Middle frontal gyrus (tissue), 1 donor: ENCODE data around the gene DDX24.

Source experiments
- DNase-seq: peaks from one replicate; pipeline ENCODE4 v3.0.0-alpha.2; 2015; ENCODE audit warnings: low spot score; ENCODE audit errors: extremely low spot score

Gene DDX24

DNA sequence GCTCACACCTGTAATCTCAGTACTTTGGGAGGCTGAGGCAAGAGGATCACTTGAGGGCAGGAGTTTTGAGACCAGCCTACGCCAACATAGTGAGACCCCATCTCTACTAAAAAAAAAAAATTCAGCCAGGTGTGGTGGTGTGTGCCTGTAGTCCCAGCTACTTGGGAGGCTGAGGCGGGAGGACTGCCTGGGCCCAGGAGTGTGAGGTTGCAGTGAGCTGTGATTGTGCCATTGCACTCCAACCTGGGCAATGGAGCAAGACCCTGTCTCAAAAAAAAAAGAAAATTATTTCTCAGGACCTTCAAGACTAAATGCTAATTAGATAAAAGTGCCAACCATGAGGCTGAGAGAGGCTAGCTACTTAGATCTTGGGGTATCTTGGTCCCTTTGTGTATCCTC is 31.4 kb downstream of the DDX24 start:
- DNase-seq, result no peak

DNA sequence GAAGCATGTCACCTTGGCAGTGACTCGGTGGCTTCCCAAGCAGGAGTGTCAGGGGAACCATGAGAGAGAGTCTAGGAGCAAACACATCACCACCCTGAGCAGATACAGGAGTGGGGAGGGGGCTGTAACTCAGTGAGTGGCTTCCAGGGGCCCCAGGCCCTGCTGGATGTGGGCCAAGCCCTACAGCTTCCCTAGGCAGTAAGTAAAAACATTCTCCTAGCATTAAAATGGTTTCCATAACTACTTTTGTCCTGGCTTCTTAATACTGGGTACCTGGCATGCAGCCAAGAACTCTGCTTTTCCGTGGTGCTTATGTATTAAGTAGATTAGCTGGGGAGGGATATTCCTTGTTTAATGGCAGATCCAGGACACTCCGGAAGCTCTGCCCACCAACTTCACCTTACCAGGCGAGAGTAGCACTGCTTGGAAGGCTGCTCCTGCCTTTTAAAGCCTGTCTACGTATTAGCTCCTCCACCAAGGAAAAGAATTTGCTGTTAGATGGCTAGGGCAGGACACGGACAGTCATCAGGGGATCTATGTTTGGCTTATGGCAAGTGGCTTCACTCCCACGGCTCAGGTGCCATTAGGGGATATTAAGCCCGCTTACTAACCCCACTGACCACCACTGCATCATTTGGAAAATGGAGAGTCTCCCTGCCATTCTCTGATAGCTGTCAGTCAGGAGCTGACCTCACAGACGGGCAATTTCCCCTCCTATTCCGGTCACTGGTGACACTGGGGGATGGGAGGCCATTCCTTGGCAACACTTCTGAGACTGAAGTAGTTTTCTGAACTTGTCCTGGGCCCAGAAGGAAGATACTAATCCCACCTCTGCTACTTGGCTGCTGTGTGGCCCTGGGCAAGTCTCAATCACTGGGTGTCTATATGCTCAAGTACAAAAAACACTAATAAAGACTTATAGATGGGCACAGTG is 32.0 kb downstream of the DDX24 start:
- DNase-seq, result no peak

DNA sequence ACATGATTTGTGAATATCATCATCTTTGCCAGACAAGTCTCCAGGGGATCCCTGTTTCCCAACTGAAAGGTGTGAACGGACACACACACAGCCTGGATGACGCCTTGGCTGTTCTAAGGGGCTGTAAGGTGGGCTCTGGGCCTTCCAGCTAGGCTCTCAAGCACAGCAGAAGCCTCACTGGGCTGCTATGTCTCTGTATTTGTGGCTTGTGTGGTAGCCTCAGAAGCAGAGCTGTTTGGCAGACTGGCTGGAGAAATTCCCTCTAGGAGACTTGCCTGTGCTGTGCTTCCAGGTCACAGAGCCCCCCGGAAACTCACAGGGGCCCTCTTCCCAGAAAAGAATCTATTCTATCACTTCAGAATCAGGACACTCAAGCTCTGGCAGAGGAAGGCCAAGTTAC is 33.4 kb downstream of the DDX24 start:
- DNase-seq, result no peak

DNA sequence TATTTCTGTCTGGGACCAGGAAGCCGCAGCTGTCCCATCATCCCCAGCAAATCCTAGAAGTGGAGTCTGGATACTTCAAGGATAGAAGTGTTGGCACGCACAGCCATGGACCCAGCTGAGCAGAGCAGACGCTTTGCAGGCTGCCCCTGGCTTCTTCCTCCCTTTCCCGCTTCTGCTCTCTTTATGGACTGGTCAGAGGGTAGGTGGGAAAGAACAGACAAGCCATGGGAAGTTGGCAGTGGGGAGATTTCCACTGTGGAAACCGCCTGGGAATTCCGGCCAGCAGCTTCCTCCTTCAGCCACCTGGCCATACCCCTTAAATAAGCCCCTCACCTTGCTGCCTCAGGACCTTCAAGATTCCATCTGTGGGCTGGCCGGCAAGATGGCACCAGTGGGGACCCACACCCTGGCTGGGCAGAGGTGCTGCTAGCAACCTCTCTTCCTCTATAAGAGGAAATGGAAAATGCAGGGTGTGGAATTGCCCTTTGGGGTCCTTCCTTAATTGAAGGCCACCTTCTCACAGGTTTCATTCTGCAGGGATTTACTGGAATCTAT is 34.2 kb downstream of the DDX24 start:
- no peak for DNase-seq

DNA sequence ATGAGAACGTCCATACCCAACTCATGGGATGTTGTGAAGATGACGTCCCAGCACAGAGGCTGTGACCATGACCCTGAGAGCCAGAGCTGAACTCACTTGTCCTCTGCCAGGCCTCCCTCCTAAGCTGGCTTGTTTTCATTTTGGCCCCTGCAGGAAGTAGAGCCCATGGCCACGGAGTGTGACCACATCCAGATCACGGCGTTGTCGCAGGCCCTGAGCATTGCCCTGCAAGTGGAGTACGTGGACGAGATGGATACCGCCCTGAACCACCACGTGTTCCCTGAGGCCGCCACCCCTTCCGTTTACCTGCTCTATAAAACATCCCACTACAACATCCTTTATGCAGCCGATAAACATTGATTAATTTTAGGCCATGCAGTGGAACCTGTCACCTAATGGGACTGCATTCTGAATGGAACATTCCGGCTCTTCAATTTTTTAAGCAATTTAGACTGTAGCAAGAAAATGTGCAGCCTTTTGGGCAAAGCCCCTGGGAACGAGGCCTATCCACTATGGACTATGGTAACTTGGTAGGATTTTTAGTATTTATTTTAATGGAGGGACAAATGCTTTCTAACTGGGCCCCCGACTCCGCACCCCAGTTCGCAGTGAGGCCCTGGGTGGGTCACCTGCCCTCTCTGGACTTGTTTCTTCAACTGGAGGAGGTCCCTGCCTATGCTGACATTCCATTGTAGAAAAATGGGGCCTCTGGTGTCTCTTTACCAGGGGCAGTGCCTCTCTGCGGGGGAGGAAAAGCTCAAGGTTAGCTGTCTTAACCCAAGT is 35.2 kb downstream of the DDX24 start:
- no peak for DNase-seq

DNA sequence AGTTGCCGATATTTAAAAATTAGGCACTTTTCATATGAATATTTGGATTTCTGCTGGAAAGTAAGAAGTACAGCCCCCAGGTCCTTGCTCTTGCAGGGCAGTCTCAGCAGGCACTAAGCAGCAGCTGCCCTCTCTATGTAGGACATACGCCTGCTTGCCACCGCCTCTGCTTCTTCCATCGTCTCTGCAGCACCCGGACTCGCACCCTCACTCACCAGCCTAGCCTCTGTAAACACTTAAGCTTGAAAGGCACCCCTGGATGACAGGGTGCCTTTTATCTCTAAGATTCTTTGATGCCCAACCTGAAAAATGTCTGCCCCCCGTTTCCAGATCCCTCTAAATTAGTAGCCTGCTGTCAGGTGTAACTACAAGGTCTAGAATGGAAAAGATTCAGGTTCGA is 35.9 kb downstream of the DDX24 start:
- DNase-seq, result no peak

DNA sequence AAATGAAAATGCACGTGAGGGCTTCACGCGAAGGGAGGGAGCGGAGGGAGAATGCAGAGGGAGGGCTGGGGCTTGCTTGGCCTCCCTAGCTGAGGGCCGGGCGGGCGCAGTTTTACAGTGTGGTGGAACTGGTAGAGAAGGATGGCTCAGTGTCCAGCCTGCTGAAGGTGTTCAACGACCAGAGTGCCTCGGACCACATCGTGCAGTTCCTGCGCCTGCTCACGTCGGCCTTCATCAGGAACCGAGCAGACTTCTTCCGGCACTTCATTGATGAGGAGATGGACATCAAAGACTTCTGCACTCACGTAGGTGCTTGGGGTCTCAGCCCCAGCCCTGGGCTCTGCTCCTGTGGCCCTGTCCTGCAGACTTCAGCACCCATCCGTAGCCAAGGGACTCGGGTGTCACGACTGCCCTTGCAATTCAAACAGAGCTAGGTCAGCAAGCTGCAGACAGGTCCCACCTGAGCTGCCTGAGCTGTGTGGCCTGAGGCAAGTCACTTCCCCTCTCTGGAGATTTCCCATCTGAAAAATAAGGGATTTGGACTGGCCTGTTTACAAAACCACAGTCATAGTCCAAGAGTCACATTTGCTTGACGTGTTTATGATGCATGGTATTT is 36.4 kb downstream of the DDX24 start:
- DNase-seq, result no peak

DNA sequence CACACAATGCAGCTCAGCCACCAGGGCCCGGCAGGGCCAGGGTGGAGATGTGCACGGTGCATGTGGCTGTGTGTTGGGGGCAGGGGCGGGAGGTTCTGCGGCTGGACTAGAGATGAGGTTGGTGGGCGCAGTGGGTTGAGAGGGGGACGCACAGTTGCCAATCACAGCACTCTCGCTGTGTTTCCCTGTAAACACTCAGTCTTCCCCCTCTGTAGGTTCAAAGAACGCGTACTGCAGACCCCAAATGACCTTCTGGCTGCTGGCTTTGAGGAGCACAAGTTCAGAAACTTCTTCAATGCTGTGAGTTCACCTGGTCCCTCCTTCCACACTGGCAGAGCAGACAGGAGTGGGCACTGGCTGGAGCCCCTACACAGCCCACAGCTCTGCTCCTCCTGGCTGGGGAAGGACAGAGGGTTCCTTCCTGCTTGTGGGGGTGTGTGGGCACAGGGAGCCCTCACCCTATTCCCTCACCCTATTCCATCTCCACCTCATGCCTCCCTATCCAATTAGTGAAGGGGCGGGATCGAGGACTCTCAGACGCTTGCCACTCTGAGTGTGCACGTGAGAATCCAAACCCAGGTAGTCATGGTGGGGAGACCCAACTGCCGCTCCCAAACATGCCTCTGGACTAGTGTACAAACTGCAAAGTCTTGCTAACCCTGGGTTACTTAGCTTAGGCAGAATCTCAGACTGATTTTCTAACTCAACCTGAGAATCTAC is 37.1 kb downstream of the DDX24 start:
- DNase-seq, result no peak

DNA sequence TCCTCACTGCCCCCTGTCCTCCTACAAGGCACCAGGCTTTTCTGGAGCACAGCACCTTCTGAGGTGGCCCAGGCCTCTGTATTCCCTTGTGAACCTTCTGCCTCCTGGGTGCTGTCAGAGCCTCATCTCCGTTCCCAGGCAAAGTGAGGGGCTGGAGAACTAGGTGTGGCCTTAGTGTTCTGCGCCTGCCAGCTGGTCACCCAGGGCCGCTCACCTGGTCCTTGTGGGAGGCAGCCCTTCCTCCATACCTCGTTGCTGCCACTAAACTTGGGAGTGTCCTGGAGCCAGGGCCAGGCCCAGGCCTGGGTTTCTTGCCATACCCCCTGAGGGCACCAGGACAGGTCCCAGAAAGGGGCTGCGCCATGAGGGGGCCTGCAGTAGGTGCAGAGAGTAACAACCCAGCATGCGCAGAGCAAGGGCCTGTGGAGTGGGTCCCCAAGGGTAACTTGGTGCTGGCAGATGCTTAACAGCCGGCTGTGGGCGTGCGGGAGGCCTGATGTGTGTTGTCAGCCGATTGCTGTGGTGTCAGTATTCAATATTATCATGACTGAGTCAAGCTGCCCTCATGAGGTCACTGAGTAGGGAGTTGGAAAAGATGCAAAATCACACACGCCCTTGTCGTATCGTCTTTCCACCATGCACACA is 37.8 kb downstream of the DDX24 start:
- no peak for DNase-seq

DNA sequence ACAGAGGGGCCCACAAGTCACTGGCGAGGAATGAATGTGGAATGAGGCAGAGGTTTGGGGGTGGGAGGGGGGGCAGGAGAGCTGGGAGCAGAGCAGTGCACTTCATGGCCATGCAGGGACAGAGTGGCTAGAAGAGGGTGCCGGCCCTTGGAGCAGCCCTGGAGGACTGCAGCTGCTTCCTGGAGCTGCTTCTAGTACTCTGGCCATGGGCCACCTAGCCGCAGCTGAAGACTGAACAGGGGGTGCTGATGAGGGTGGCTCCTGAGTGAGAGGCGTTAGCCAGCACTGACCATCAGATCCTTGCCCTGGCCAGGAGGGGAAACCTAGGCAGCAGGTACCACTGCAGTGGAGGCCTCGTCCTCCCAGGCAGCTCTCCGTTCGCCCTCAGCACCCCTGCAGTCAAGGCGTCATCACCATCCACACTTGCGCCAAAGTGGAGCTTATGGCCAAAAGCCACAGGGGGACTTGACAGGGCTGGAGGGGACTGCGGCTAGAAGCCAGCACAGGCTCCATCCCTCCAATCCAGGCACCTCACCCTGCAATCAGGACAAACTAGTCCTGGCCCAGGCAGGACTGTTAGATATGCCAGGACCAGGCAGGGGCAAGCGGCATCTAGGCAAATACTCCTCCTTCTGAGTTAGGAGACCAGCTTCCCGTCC is 38.4 kb downstream of the DDX24 start:
- DNase-seq, result no peak

DNA sequence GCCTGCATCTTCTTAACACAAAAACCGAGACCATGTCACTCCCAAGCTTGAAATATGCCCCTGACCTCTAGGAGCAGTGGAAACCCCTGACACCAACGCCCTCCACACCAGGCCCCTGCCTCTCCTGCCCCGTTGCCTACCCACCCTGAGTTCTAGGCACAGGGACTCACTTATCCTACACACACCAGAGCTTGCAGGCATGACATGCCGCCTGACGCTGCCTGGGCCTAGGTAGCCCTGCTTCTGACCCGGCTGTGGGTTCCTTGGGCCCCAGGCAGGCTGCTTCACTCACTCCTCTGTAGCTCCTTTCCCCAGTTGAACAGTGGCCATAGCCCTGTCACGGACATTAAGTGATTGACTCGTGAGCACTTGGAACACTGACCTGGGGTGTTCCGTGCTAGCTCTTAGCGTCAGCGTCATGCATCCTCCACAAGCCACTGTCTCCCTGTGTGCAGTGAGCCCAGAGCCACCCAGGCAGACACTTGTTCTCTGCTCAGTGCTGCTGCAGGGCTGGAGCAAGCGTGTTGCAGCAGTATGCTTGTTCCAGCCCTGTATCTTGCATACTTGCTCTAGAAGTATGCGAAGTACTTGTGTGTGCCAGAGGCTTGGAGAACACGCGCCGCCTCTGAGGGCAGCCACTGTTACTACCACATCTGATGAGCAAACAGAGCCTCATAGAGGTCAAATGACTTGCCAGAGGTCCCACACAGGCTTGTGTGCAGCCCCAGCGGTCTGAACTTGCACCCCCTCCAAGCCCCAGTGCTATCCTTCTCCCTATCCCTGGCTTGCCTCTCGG is 39.3 kb downstream of the DDX24 start:
- no peak for DNase-seq

DNA sequence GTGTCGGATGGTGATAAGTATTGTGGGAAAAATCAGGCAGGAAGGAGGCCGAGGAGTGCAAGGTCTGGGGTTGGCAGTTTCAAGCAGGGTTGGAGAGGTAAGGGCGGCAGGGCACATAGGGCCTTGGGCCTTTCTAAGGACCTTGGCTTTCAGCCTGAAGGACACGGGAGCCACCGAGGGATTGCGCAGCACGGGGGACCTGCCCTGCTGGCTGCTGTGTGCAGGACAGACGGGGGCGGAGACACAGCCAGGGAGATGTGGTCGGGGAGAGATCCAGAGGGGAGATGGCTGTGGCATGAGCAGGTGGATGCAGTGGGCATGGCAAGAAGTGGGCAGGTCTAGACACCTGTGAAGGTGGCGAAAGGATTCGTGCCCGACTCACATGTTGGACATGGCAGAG is 40.2 kb downstream of the DDX24 start:
- DNase-seq, result no peak

DNA sequence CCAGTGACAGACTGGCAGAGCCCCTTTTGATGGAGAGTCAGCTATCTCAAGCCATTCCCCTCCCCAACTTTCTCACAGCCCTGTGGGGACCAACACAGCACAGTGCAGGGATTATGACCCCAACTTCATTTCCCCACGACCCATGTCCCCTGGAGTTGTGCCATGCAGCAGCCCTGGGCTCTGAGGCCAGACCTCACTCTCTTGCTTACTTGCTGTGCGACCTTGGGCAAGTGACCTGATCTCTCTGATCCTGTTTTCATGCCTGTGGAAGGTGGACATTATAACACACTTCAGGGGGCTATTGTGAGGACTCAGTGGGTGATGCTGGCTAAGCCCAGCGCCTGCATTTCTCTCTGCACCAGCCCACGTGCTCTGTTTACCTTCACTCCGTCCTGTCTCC is 40.8 kb downstream of the DDX24 start:
- no peak for DNase-seq

DNA sequence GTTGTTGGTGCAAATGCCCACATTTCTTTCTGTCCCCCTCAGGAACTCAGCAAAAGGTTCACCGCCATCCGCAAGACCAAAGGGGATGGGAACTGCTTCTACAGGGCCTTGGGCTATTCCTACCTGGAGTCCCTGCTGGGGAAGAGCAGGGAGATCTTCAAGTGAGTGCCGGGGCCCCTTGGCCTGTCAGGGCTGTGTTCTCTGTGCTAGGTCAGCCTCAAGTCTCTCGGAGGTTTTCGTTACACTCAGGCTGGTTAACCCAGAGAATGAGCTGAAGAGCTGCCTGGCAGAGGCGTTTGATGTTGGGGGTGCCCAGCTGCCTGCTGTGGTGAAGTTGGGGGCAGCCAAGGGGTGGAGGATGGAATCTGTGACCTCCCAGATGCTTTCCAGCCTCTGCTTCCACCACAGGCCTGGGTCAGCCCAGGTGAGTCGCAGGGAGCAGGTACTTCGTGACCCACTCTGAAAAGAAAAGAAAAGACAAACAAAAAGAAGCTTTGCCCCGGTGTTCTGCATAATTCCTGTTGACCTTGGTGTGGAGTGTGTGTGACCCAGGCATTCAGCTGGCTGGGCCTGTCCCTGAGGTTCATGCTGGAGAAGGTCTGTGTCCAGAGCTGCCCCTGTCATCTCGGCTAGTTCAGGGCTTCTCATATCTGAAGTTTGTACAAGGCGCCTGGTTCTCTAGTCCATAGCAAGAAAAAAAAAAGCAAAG is 41.9 kb downstream of the DDX24 start:
- no peak for DNase-seq

DNA sequence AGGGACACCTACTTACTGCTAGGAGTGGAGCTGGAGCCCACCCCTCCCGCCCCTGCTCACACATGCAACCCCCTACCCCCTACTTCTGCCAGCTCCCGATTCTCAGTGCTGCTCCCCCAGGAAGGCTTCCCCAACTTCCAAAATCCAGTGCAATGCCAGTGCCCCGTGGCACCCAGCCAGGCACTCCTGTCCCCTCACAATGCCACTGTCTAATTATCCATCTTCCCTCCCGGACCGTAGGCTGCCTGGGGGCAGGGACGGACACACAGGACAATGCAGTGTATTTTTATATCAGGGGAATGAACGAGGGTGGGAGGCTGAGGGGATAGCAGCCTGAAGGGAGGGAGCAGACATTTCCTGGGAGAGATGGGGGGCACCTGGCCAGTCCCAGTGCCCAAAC is 42.5 kb downstream of the DDX24 start:
- DNase-seq, result no peak

DNA sequence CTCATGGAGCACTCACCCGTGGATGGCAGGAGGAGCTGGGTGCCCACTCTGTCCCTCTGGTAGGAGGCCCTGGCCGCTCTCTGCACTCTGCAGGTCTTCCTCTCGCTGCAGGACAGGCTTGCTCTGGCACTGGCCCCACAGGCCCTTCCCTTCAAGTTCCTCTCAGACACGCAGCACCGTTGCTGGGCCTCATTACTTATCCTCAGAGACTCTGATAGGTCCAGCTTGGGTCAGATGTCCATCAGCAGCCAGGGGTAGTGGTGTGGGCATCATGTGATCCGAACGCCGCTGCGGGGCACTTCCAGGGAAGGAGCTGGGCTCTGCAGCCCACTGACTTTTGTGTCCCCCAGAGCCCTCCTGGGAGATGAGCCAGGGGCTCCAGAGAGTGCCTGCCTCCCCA is 43.0 kb downstream of the DDX24 start:
- DNase-seq, result no peak

DNA sequence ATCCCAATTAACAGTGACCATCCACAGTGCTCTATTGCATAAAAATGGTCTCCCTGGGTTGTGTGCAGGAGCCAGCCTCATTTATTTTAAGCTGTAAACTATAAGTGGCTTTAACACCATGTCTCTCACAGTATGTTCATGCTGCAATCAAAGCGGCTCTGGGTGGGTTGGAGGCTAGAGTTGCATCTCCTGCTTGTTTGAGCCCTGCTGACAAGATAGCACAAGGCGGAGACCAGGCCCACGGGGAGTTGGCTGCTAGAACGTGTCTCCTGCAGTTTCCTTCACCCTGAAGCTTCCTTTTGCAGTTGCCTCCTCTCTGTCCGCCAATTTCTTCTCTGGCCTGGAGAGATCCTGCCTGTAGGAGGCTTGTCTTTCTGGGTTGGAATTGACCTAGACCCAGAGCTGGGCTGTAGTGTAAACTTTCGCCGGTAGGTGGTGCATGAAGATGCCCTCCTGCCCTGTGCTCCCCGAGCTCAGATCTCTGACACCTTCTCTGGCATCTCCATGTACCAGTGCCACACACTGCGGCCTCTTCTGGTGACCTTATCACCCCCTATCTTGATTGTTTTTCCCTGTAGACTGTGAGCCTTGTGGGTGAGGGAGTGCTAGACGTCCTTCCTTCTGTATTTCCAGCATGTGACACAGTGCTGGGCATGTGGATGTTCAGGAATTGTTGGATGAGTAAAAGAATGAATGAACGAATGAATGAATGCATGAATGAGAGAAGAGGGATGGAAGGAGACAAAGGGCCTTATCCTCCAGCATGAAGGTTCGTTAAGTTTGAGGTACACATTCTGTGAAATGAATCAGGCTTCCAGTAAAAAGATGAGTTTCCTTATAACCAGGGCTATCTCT is 44.5 kb downstream of the DDX24 start:
- DNase-seq, result peak; percentile 16

DNA sequence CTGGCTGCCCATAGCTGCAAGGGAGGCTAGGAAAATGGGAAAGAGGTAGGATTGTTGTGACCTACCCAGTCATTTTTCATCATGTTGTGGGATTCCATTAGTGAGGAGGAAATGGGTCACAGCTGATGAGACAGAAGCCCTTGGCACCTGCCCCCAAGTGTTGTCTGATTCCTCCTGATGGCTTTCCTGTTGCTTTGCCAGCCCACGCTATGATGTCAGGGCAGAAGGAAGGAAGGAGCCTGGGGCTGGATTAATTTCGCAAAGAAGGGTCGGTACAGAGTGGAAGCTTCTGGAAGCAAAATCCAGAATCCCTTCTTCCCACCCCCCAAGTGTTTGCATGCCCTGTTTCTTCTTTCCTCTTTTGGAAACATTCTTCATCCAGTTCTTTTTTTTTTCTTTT is 46.1 kb downstream of the DDX24 start:
- no peak for DNase-seq
